Measurements from ENCODE around the gene ABCB6.
"Not testable (repeated sequence)": the region's sequence is repeated elsewhere in the genome, so short reads cannot be mapped to it uniquely, and the experiment has no call there.

ABCB6 gene

GRCh38 chr2:219218732-219219701 is at the start of gene ABCB6:
ABCB6 (minus strand) TSS chr2:219218958; CDS start chr2:219218673, 285 bp downstream.
- FAIRE-seq, result no peak

- FAIRE-seq, result no peak
Observed at GRCh38 chr2:219268294-219268693, 49.5 kb upstream of the ABCB6 start.

GRCh38 chr2:219266886-219267285 is 48.1 kb upstream of the ABCB6 start:
- FAIRE-seq, result no peak

- FAIRE-seq, result no peak
Observed at GRCh38 chr2:219266232-219266631, 47.5 kb upstream of the ABCB6 start.

- FAIRE-seq, result no peak
Observed at GRCh38 chr2:219261024-219261855, 42.5 kb upstream of the ABCB6 start.

GRCh38 chr2:219258942-219259341 is 40.2 kb upstream of the ABCB6 start:
- not testable (repeated sequence) for FAIRE-seq

- no peak for FAIRE-seq
Observed at GRCh38 chr2:219254590-219255201, 35.9 kb upstream of the ABCB6 start.

- FAIRE-seq, result no peak
Observed at GRCh38 chr2:219253753-219254589, 35.2 kb upstream of the ABCB6 start, which contains the start of gene TUBA4A. TUBA4A (minus strand) TSS chr2:219253918; CDS start chr2:219253858, 60 bp downstream.

GRCh38 chr2:219252900-219253752 is 34.4 kb upstream of the ABCB6 start, which contains the start of gene TUBA4B:
TUBA4B (plus strand) TSS chr2:219253243; CDS start chr2:219253408, 165 bp downstream.
- no peak for FAIRE-seq

- FAIRE-seq, result no peak
Observed at GRCh38 chr2:219252570-219252899, 33.8 kb upstream of the ABCB6 start.

- no peak for FAIRE-seq
Observed at GRCh38 chr2:219252084-219252483, 33.3 kb upstream of the ABCB6 start.

GRCh38 chr2:219251656-219252055 is 32.9 kb upstream of the ABCB6 start:
- no peak for FAIRE-seq

- no peak for FAIRE-seq
Observed at GRCh38 chr2:219250049-219250781, 31.5 kb upstream of the ABCB6 start.

- no peak for FAIRE-seq
Observed at GRCh38 chr2:219249203-219249980, 30.6 kb upstream of the ABCB6 start.

- FAIRE-seq, result no peak
Observed at GRCh38 chr2:219248845-219249202, 30.1 kb upstream of the ABCB6 start.

GRCh38 chr2:219247678-219248642 is 29.2 kb upstream of the ABCB6 start:
- no peak for FAIRE-seq

- FAIRE-seq, result no peak
Observed at GRCh38 chr2:219246559-219246958, 27.8 kb upstream of the ABCB6 start.

GRCh38 chr2:219245899-219246230 is 27.1 kb upstream of the ABCB6 start:
- FAIRE-seq, result no peak

Data from colon (tissue), 2 donors.